Kidney (tissue), 14 donors: ENCODE measurements around the gene METTL24. TPM values are rescaled to one million over a fixed set of nuclear protein-coding genes. Genes with fewer than 3 reads are reported as not detected.

ENCODE experiments used
- DNase-seq, 5 donors: peaks; one replicate each; pipeline ENCODE4 v3.0.0-alpha.2; 2013 to 2020
- FAIRE-seq: peaks from 2 replicates; lab custom pipeline; 2012; peaks lifted over from hg19 to GRCh38; lab: Jason Lieb, UNC
- H3K27ac ChIP-seq, 2 donors: one replicate each; pipeline ENCODE4 v1.7.0; 2013; ENCODE audit warnings: low read depth in 2 of 2, low read length in 2 of 2, inconsistent platforms in 1 of 2
- H3K27me3 ChIP-seq: one replicate; pipeline ENCODE4 v1.7.1; 2013; ENCODE audit warnings: low read length, inconsistent platforms; ENCODE audit not compliant: control insufficient read depth, insufficient read depth
- H3K36me3 ChIP-seq, 3 donors: one replicate each; pipeline versions ENCODE4 v1.7.0 to v1.7.1; 2013; ENCODE audit warnings: low read length in 3 of 3, control low read depth in 1 of 3, inconsistent platforms in 1 of 3; ENCODE audit not compliant: insufficient read depth in 3 of 3, control insufficient read depth in 2 of 3
- H3K4me1 ChIP-seq, 3 donors: one replicate each; pipeline versions ENCODE4 v1.7.0 to v1.7.1; 2013; ENCODE audit warnings: low read length in 3 of 3, inconsistent platforms in 1 of 3, low read depth in 1 of 3; ENCODE audit not compliant: control insufficient read depth in 2 of 3, insufficient read depth in 2 of 3
- H3K4me3 ChIP-seq, 3 donors: one replicate each; pipeline versions ENCODE4 v1.7.0 to v1.8.1; 2013; ENCODE audit warnings: low read length in 3 of 3, control low read depth in 1 of 3, inconsistent platforms in 1 of 3
- H3K9ac ChIP-seq, 3 donors: one replicate each; pipeline versions ENCODE4 v1.7.0 to v1.7.1; 2013; ENCODE audit warnings: low read length in 3 of 3, control low read depth in 1 of 3, inconsistent platforms in 1 of 3
- H3K9me3 ChIP-seq, 3 donors: one replicate each; pipeline versions ENCODE4 v1.7.0 to v1.7.1; 2013; ENCODE audit warnings: low read length in 3 of 3, control low read depth in 1 of 3, inconsistent platforms in 1 of 3; ENCODE audit not compliant: control insufficient read depth in 2 of 3, insufficient read depth in 1 of 3
- CTCF ChIP-seq: IDR thresholded peaks from 3 replicates; pipeline ENCODE4 v1.5.1; 2012; ENCODE audit warnings: mild to moderate bottlenecking, moderate library complexity, borderline replicate concordance; ENCODE audit not compliant: insufficient read depth; ENCODE audit errors: extremely low read depth
- intact Hi-C: fragments of 100-400 bp; cut with DNase I; formaldehyde crosslinking; loops from one replicate; pipeline ENCODE4 v1.11.1; 2022
- polyA plus RNA-seq: library from polyadenylated mRNA; stranded (reverse); fragments of 350-450 nt; fragmentation: Illumina TruSeq; extraction: RNeasy Lipid Tissue Mini Kit (QIAGEN cat#74804); gene quantifications from one replicate; pipeline ENCODE4 v1.2.3, GENCODE V29; 2014; ENCODE audit warnings: low read depth, low replicate concordance; ENCODE audit not compliant: insufficient read depth
- total RNA-seq: library from RNA; stranded (reverse); fragmentation: NEBNext Ultra II Directional; extraction: Animal tissue kit (Norgen Biotek cat#: 25700); gene quantifications from one replicate; pipeline ENCODE4 v1.2.1, GENCODE V29; 2021
- donor health status: control.
- donor health status: control.
- donor health status: control.
- donor health status: control.
- donor health status: control.
- donor health status: DM: yes; HTN: yes; CAD: no.
- donor health status: Normal renal cell carcinoma (clear cell type).

The METTL24 gene
- total and polyA plus RNA-seq, 2 donors from 2014 or later: 1.4 to 3.5 TPM

- Histone ChIP-seq H3K4me3 (no peak overlapping the region), H3K4me1 (no peaks in the 10 kb centered on the region), H3K9me3 (no peaks in the 10 kb centered on the region), H3K27me3 (no peaks in the 10 kb centered on the region), H3K36me3 (no peaks in the 10 kb centered on the region), H3K9ac (no peak overlapping the region), H3K27ac (no peak overlapping the region)
- DNase-seq: no peak
- FAIRE-seq: no peak
- no peak for TF ChIP-seq CTCF
- intact Hi-C loops: no loop called here
These were observed 9.7 kb upstream of the METTL24 start for GRCh38 chr6:110367825-110368224.

- Histone ChIP-seq H3K4me1 (no peaks in the 10 kb centered on the region), H3K27me3 (no peaks in the 10 kb centered on the region), H3K4me3 (no peak overlapping the region), H3K27ac (no peak overlapping the region), H3K36me3 (no peaks in the 10 kb centered on the region), H3K9ac (no peak overlapping the region), H3K9me3 (no peaks in the 10 kb centered on the region)
- FAIRE-seq (no peak), DNase-seq (no peak)
- TF ChIP-seq CTCF: no peak
- intact Hi-C loops: no loop called here
These were observed 8.8 kb upstream of the METTL24 start for GRCh38 chr6:110366975-110367374.

- Histone ChIP-seq H3K36me3 (no peaks in the 10 kb centered on the region), H3K4me1 (no peaks in the 10 kb centered on the region), H3K27me3 (no peaks in the 10 kb centered on the region), H3K9ac (no peak overlapping the region), H3K27ac (no peak overlapping the region), H3K4me3 (no peak overlapping the region), H3K9me3 (no peaks in the 10 kb centered on the region)
- DNase-seq (no peak), FAIRE-seq (no peak)
- intact Hi-C loops: no loop called here
- TF ChIP-seq CTCF: no peak
These were observed 8.1 kb upstream of the METTL24 start for GRCh38 chr6:110366256-110366655.
